Ishikawa (cell line): ENCODE results near the gene NMNAT3.

Experiments
- CEBPB ChIP-seq: IDR thresholded peaks from 2 replicates; pipeline ENCODE4 v1.6.1; 2012
- EP300 ChIP-seq: IDR thresholded peaks from 2 replicates; pipeline ENCODE4 v1.6.1; 2012; ENCODE audit warnings: borderline replicate concordance
- FOXM1 ChIP-seq: IDR thresholded peaks from 2 replicates; pipeline ENCODE4 v1.6.1; 2012; ENCODE audit warnings: low read depth, borderline replicate concordance
- NFIC ChIP-seq: IDR thresholded peaks from 2 replicates; pipeline ENCODE4 v1.6.1; 2012
- RAD21 ChIP-seq: IDR thresholded peaks from 2 replicates; pipeline ENCODE4 v1.6.1; 2012; ENCODE audit warnings: low read depth
- REST ChIP-seq: IDR thresholded peaks from 2 replicates; pipeline ENCODE4 v1.6.1; 2012; ENCODE audit warnings: low read depth, mild to moderate bottlenecking
- TAF1 ChIP-seq: IDR thresholded peaks from 2 replicates; pipeline ENCODE4 v1.6.1; 2012; ENCODE audit warnings: low read depth, mild to moderate bottlenecking
- TEAD4 ChIP-seq: IDR thresholded peaks from 2 replicates; pipeline ENCODE4 v1.6.1; 2012
- YY1 ChIP-seq: IDR thresholded peaks from 2 replicates; pipeline ENCODE4 v1.6.1; 2012; ENCODE audit warnings: low read depth
- TF ChIP-seq, protein P1 (sequence below): IDR thresholded peaks from 2 replicates; pipeline ENCODE4 v1.6.1; 2012

- TF ChIP-seq YY1, result no peak
- TF ChIP-seq REST, result no peak
- no peak for TF ChIP-seq TAF1
- no peak for TF ChIP-seq RAD21
- TF ChIP-seq TEAD4, result no peak
- no peak for TF ChIP-seq EP300
- TF ChIP-seq, protein P1, sequence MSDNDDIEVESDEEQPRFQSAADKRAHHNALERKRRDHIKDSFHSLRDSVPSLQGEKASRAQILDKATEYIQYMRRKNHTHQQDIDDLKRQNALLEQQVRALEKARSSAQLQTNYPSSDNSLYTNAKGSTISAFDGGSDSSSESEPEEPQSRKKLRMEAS, result no peak
- no peak for TF ChIP-seq FOXM1
- no peak for TF ChIP-seq NFIC
- TF ChIP-seq CEBPB, result no peak
These were observed 1.7 kb downstream of the NMNAT3 start for GRCh38 chr3:139676108-139676507.
